HuH-7 (cell line): ENCODE data around the gene EME2.

Experiments used
- DNase-seq: peaks from one replicate; pipeline ENCODE4 v3.0.0; 2011; ENCODE audit warnings: low spot score

EME2 gene

DNA sequence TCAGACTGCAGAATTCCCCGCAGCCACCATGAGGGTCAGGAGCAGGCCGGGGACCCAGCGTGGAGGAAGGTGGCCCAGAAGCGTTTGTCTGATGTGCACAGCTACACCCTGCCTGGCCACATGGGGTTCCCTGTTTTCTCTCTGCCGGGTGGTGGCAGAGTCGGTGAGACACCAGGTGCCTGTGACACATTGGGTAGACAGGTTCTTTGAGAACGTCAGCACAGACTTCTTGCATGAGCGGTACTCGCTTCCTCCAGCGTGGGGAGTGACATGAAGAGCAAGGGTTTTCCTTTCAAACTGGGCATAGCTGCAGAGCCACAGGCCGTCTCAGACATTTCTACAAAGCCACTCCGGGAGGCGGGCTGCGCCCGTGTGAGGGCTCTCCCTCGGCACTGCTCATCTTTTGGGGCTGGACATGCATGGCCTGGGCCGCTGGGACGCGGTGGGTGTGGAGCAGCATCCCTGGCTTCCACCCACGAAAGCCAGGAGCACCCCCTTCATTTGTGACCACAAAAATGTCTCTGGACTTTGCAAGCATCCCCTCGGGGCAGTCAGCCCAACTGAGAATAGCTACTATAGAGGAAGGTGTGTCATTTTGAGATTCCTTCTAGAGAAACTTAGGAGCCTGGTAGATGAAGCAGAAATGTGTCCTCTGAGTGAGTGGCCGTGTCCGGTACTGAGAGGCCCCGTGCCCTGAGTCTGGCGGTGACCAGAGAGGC is 27.3 kb upstream of the EME2 start:
- DNase-seq: no peak

DNA sequence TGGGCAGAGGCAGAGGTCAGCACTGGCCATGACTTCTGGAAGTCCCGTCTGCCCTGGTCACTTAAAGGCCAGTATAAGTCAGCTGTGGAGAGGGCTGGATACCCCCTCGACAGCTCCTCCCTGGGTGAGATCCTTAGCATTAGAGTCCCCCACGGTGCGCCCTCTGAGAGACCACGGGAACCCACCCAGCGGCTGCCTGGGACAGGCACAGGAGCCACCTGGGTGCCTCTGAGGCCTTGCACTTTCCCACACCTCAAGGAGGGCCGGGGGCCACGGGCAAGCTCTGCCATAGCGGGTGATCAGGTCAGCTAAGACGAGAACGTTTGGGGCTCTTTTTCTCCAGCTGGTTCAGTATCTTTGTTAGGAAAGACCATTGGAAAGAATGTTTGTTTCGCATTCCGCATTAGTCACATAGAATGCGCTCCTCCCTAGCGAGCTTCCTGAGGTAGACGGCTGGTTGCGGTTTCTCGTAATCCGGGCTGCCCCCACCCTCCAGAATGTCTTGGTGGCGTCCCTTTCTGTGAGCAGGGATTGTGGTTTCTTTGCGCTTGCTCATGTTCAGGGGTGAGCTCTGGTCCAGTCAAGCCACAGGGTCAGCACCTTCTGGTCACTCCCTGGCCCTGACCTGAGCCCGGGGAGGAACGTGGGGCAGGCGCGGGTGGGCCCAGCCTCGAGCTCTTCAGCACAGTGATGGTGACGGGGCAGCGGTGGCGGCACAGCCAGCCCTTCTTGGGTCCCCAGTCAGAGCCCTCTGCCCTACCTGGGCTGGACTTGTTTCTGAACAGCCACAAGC is 26.5 kb upstream of the EME2 start:
- DNase-seq: no peak

DNA sequence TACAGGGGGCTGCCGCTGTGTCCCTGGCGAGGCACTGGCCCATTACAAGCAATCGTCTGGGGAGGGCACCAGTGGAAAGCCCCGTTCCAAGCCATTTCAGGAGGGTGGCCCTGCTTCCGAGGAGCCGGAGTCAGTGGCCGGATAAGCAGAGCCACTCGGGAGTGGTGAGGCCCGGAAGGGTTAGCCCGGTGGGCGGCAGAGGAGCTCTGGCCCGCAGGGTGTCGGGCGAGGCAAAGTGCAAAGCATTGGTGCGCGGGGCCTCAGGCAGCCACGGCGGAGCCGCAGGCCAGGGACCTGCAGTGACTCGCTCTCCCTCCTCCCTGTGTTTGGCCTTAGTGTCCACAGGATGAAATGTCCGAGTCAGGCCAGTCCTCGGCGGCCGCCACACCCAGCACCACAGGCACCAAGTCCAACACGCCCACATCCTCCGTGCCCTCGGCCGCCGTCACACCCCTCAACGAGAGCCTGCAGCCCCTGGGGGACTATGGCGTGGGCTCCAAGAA is 25.9 kb upstream of the EME2 start:
- no peak for DNase-seq

GRCh38 chr16:1747934-1748333 is 24.7 kb upstream of the EME2 start:
- no peak for DNase-seq

GRCh38 chr16:1749152-1750117 is 23.2 kb upstream of the EME2 start:
- no peak for DNase-seq

- DNase-seq: no peak
These were observed 20.7 kb upstream of the EME2 start for GRCh38 chr16:1751946-1752345.

GRCh38 chr16:1752853-1753252 is 19.8 kb upstream of the EME2 start:
- no peak for DNase-seq

DNA sequence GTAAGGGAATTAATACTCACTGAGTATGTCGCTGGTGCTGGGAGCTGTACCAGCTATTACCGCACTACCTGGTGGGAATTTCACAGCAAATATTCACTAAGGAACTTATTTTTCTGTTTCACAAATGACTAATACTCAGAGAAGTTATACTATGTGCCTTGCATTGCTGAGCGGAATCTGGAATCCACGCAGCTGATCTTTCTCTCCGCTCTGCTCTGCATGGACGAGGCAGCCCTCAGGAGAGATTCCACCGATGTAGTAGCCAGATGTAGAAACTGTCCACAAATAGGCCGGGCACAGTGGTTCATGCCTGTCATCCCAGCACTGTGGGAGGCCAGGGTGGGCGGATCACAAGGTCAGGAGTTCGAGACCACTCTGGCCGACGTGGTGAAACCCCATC is 18.4 kb upstream of the EME2 start:
- no peak for DNase-seq

DNA sequence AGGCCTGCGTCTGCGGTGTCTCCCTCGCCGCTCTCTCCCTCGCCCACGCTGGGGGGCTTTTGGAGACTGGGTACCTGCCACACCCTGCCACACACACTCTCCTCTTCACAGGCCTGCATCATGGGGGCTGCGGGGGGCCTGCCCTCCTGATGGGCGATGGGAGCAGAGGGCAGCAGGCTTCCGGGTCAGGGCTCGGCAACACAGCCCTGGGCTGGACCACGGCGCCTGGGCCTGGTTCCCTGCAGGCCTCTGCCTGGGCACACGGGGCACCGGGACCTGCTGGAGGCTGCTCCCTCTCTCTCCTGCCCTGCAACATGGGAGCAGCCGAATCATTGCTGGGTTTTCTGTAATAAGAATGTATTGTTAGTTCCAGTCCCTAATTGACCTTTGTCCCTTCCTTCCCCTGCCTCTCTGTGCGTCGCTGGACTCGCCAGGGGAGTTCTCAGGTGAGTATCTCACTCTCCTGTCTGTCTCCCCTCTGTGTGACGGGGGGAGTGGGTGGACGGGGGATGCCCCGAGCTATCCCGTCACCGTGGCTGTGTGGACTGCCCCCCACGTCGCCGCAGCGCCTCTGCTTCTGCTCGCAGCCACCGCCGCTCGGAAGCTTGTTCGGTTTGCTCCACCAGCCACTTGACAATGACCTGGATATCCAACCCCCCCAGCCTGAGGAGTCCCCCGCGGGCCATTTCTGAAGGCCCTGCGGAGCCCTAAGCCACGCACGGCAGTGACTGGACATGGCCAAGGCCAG is 14.7 kb upstream of the EME2 start:
- peak; percentile 82 for DNase-seq

GRCh38 chr16:1758923-1759322 is 13.7 kb upstream of the EME2 start:
- no peak for DNase-seq

DNA sequence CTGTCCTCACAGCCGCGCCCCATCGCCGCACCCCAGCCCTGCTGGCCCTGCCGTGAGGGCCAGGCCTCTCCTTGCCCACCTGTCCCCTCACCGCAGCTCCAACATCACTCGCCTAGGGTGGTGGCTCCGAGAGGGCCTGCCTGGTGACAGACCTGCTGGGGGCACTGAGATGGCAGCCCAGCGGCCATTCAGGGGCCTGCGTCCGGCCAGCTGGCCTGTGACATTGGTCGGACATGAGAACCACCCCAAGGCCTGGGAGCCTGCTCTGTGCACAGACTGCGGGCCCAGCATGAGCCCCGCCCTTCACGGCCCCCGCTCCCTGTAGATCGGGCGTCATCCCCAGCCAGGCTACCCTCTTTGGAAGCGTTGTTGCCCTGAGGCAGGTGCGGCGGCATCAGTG is 13.1 kb upstream of the EME2 start:
- no peak for DNase-seq

DNA sequence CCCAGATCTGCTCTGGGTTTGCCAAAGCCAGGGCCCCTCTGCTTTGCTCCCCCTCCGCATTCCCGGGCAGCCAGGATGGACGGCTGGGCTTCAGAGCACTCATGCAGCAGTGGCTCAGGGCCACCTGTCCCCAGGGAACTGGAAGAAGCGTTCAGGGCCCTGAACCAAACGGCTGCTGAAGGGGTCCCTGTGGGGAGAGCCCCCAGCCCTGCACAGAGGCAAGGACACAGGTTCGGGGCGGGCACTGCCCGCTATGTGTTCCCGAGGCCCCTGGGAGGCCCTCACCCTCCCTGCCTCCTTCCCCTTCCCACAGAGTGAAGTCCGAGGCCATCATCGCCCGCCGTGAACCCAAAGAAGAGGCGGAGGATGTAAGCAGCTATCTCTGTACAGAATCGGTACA is 11.7 kb upstream of the EME2 start:
- no peak for DNase-seq

- no peak for DNase-seq
These were observed 10.9 kb upstream of the EME2 start for GRCh38 chr16:1761751-1762150.

DNA sequence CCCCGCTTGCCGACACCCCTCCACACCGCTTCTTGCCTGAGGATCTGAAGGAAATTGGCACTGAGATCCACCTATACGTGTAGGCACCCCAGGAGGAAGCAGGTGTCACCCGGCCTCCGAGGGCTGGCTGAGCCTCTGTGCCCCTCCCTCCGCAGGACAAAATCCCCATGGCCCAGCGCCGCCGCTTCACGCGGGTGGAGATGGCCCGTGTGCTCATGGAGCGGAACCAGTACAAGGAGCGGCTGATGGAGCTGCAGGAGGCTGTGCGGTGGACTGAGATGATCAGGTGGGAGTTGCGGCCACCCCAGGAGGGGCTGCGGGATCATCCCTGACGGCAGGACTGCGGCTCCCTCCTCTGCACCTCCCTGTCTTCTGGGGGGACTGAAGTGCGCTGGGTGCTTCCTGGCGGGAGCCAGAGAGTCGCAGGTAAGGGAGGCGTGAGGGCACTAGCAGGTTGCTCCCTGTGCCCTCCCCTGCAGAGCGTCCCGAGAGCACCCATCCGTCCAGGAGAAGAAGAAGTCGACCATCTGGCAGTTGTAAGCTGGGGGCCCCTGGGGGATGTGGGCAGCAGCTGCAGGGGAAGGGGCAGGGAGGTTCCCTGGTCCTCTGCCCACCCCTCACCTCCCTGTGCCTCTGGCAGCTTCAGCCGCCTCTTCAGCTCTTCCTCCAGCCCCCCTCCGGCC is 10.3 kb upstream of the EME2 start:
- no peak for DNase-seq

GRCh38 chr16:1762879-1763520 is 9.6 kb upstream of the EME2 start:
- no peak for DNase-seq

DNA sequence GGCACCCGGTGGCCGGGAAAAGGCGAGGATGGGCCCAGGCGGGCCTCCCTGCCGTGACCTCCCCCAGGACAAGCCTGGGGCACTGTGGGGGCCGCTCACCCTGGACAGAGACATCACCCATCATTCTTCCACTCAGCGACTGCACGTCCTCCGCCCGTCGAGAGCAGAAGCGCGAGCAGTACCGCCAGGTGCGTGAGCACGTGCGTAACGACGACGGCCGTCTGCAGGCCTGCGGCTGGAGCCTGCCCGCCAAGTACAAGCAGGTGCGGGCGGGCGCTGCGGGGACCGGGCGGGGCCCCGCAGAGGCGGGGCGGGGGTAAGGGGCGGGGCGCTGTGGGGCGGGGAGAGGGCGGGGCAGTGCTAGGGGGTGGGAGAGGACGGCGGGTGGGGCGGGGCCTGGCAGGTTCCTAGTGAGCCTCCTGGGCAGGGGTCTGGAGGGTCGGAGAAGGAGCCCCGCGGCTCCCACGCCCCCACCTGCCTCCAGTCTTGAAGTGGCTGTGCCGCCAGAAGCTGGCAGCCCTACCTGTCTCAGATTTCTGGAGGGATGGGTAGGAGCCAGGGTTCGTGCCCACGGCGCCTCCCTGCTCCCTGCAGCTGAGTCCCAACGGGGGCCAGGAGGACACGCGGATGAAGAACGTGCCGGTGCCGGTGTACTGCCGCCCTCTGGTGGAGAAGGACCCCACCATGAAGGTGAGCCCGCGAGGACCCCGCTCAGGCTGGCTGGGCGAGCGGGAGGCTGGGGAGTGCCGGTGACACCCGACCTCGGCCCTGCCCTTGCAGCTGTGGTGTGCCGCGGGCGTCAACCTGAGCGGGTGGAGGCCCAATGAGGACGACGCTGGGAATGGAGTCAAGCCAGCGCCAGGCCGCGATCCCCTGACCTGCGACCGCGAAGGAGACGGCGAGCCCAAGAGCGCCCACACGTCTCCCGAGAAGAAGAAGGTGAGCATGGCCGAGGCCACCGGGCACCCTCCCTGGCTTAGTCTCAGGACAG is 8.8 kb upstream of the EME2 start:
- DNase-seq: peak; percentile 70

GRCh38 chr16:1764971-1765370 is 7.6 kb upstream of the EME2 start:
- DNase-seq: no peak

GRCh38 chr16:1765826-1766225 is 6.8 kb upstream of the EME2 start:
- DNase-seq: no peak

DNA sequence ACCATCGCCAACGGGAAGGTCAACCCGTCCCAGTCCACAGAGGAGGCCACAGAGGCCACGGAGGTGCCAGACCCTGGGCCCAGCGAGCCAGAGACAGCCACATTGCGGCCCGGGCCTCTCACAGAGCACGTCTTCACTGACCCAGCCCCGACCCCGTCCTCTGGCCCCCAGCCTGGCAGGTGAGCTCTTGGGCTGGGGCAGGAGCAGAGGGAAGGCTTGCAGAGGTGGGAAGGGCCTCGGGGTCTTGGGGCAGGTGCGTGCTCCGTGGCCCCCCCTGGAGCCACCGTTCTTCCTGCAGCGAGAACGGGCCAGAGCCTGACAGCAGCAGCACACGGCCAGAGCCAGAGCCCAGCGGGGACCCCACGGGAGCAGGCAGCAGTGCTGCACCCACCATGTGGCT is 6.4 kb upstream of the EME2 start:
- DNase-seq: no peak
